Heart right ventricle (tissue), 16 donors: ENCODE data around the gene MACROD2. TPM values are rescaled to one million over a fixed set of nuclear protein-coding genes. Genes with fewer than 3 reads are reported as not detected.

ENCODE experiments used
- ATAC-seq, 8 donors: fragments of 200-7000 bp; cut with Tn5 transposase; one replicate each; pipeline ENCODE4 v1.9.1; 2020; ENCODE audit warnings: mild to moderate bottlenecking in 8 of 8, moderate library complexity in 8 of 8, moderate number of reproducible peaks in 1 of 8
- DNase-seq, 2 donors: peaks; one replicate each; pipeline ENCODE4 v3.0.0-alpha.2; 2020
- H3K27ac ChIP-seq, 10 donors: fragments of 200-600 bp; sonication (generic) in 2 of 10; one replicate each; pipeline versions ENCODE4 v1.5.0 to v1.8.0; 2020 to 2022; ENCODE audit warnings: mild to moderate bottlenecking in 3 of 10
- H3K27me3 ChIP-seq, 7 donors: fragments of 200-600 bp; one replicate each; pipeline ENCODE4 v1.8.0; 2021 to 2022; ENCODE audit warnings: mild to moderate bottlenecking in 2 of 7
- H3K36me3 ChIP-seq, 9 donors: fragments of 200-600 bp; sonication (generic) in 1 of 9; one replicate each; pipeline versions ENCODE4 v1.5.0 to v1.8.0; 2020 to 2022; ENCODE audit warnings: mild to moderate bottlenecking in 2 of 9
- H3K4me1 ChIP-seq, 9 donors: fragments of 200-600 bp; sonication (generic) in 1 of 9; one replicate each; pipeline versions ENCODE4 v1.5.0 to v1.8.0; 2020 to 2022; ENCODE audit warnings: mild to moderate bottlenecking in 4 of 9
- H3K4me3 ChIP-seq, 10 donors: fragments of 200-600 bp; sonication (generic) in 2 of 10; one replicate each; pipeline versions ENCODE4 v1.5.0 to v1.8.0; 2020 to 2022; ENCODE audit warnings: mild to moderate bottlenecking in 7 of 10, moderate library complexity in 2 of 10
- H3K9me3 ChIP-seq, 11 donors: fragments of 200-600 bp in 10 of 11; sonication (generic) in 2 of 11; one replicate each; pipeline versions ENCODE4 v1.5.0 to v1.8.0; 2013 to 2022; ENCODE audit warnings: mild to moderate bottlenecking in 2 of 11, control low read depth in 1 of 11, moderate library complexity in 1 of 11
- CTCF ChIP-seq, 9 donors: fragments of 200-600 bp; sonication (generic) in 2 of 9; IDR thresholded peaks; one replicate each; pipeline versions ENCODE4 v1.5.0 to v1.8.0; 2021 to 2022; ENCODE audit warnings: antibody characterized with exemption in 9 of 9, mild to moderate bottlenecking in 5 of 9, moderate library complexity in 1 of 9
- WGBS, 2 donors: extraction: QIAGEN DNeasy Blood & Tissue Kit; methylation state at CpG; one replicate each; pipeline ENCODE4 v1.1.7; 2013; ENCODE audit warnings: inconsistent platforms in 1 of 2; 5-methylcytosine and 5-hydroxymethylcytosine counted together
- intact Hi-C, 10 donors: fragments of 100-400 bp; cut with DNase I; formaldehyde crosslinking; loops; one replicate each; pipeline versions ENCODE4 v1.11.1 to v1.14.2; 2022
- polyA plus RNA-seq, 2 donors: library from polyadenylated mRNA; stranded (reverse); fragments of 200-250 nt; gene quantifications; one replicate each; pipeline ENCODE4 v1.2.3, GENCODE V29; 2013
- total RNA-seq, 10 donors: library from RNA; stranded (reverse); fragmentation: NEBNext Ultra II Directional in 3 of 10; extraction: Animal tissue kit (Norgen Biotek cat#: 25700) in 3 of 10; gene quantifications; one replicate each; pipeline versions ENCODE4 v1.2.1 to v1.2.4, GENCODE V29; 2021 to 2023
- donor health status: Arrhythmogenic right ventricular cardiomyopathy.
- donor health status: ischemic (EF 13 %, LVEDD 7.1; RV severe dilation, severe dysfunction).
- donor health status: healthy with polysubstance abuse.
- donor health status: DM: no; HTN: yes; CAD: no.
- donor health status: DM: no; HTN: no; CAD: no.
- donor health status: ischemic (EF 25% LVEDD 6.9; RV normal size, moderate dysfunction).
- donor health status: ischemic (EF 25% LVEDD 5.7; RV mildly dilated, moderate dysfunction).
- donor health status: healthy.
- donor health status: DM: yes; HTN: yes; CAD: no.
- donor health status: Ischemic cardiomyopathy.
- donor health status: ischemic (EF 35%, LVEDD 5.7; RV mildly dilated, moderate dysfunction).
- donor health status: nonischemic (EF 11% LVEDD 7.7; RV severe dilation, severe dysfunction).
- donor health status: DM: yes; HTN: yes; CAD: no.
- donor health status: PGD.
- donor health status: ischemic (EF 29% LVEDD 5.4; RV normal size, mild dysfunction).
- donor health status: nonischemic (EF 23%, LVEDD 6.1; RV moderate dilation, normal function).

Gene MACROD2
- total and polyA plus RNA-seq, 12 donors = 0.28 to 6.4 (median 4.1) TPM

DNA sequence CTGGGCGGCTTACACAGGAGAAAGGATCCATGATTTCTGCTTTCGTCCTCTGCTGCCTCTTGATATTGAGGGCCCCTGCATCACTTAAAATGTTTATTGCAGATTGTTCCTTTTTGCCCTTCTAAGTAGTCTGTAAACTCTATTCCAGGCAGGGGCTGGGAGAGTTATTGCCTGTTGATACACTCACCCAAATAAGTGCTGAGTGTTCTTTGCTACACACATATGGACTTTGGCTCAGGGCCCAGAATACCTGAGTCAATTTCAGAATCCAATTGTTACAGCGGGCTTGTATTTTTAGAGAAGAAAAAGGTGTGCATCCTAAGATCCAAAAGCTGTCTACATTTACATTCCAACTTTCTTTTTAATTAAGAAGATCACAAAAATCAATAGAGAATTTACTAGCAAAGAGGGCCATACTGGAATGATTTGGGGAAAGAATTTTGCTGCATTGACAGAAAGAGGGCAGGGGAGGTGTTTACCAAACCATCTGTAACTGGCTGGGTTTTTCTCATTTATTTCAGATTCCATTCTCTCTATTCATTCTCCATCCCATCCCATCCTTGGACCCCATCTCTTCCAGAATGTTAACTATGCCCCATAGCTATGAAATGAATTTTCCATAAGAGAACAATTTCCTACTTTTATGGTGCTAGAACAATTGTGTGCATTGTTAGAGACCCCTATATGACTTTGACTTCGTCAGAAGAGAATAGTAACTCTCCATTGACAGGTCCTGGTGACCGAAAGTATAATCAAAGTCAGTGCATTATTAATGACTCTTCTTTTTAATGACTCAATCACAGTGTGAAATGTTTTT, 1302.0 kb downstream of the MACROD2 start:
- H3K9me3 ChIP-seq = no peaks in the 10 kb centered on the region
- no peak for TF ChIP-seq CTCF (IDR thresholded peaks at IDR 0.05)

DNA sequence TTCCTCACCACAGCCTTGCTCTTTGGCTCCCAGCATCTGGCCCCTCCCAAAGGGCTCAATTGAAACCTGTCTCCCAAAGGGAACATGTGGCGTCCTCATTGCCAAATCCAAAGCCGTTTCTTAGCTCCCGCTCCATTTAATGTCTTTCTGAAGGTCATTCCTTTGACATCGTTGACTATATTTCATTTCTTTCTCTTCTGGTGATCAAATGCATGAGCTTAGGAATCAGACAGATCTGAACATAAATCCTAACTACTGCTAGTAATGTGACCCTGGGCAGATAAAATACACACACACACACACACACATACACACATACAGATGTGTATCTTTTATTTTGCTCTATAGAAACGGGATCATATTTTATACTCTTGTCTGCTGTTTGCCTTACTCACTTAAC, 1306.8 kb downstream of the MACROD2 start:
- 84 to 85% methylated on average over 5 of the region's 5 CpGs for WGBS, 2 donors
- no peaks in the 10 kb centered on the region for H3K27me3 ChIP-seq
- H3K27ac ChIP-seq = no peak overlapping the region
- H3K36me3 ChIP-seq = no peaks in the 10 kb centered on the region
- DNase-seq = no peak
- intact Hi-C loops = loop anchor here in 1 of 10 donors (5.0 kb wide), 1 partner anchor 295 kb away; no protein-coding TSS in a partner anchor
- no peak for TF ChIP-seq CTCF (IDR thresholded peaks at IDR 0.05)
- no peak overlapping the region for H3K4me3 ChIP-seq
- no peak for ATAC-seq
- H3K9me3 ChIP-seq = no peaks in the 10 kb centered on the region
- H3K4me1 ChIP-seq = no peaks in the 10 kb centered on the region

More for the DNA sequence above, 1302.0 kb downstream of the MACROD2 start:
- DNase-seq (no peak), ATAC-seq (no peak)
- WGBS, 2 donors = 86 to 88% methylated on average over 5 of the region's 5 CpGs
- Histone ChIP-seq H3K27ac (no peak overlapping the region), H3K4me3 (no peak overlapping the region), H3K36me3 (no peaks in the 10 kb centered on the region), H3K27me3 (no peaks in the 10 kb centered on the region), H3K4me1 (no peaks in the 10 kb centered on the region)
- intact Hi-C loops = no loop called here

GRCh38 chr20:15310361-15310760, 1315.0 kb downstream of the MACROD2 start:
- H3K9me3 ChIP-seq = peaks cover 0 to 13% (median 0%) of the 10 kb centered on the region in 11 donors
- intact Hi-C loops = no loop called here

GRCh38 chr20:15316556-15316955, 1321.2 kb downstream of the MACROD2 start:
- TF ChIP-seq CTCF (IDR thresholded peaks at IDR 0.05) = no peak
- 68 to 74% methylated on average over 1 of the region's 1 CpG for WGBS, 2 donors
- DNase-seq = no peak
- Histone ChIP-seq H3K27me3 (no peaks in the 10 kb centered on the region), H3K9me3 (peaks cover 0 to 15% (median 0%) of the 10 kb centered on the region in 11 donors), H3K4me3 (no peak overlapping the region), H3K36me3 (no peaks in the 10 kb centered on the region), H3K27ac (no peak overlapping the region), H3K4me1 (peaks cover 0 to 4% (median 0%) of the 10 kb centered on the region in 9 donors)
- intact Hi-C loops = no loop called here
- ATAC-seq = no peak

More at GRCh38 chr20:15310361-15310760, 1315.0 kb downstream of the MACROD2 start:
- Histone ChIP-seq H3K27ac (no peak overlapping the region), H3K4me1 (no peaks in the 10 kb centered on the region), H3K4me3 (no peak overlapping the region), H3K36me3 (no peaks in the 10 kb centered on the region), H3K27me3 (no peaks in the 10 kb centered on the region)
- DNase-seq (no peak), ATAC-seq (no peak)
- TF ChIP-seq CTCF (IDR thresholded peaks at IDR 0.05) = no peak
